Ovary (tissue), 9 donors: Measurements from ENCODE around the gene TBX20. TPM values are rescaled to one million over a fixed set of nuclear protein-coding genes. Genes with fewer than 3 reads are reported as not detected.

Experiments
- DNase-seq, 5 donors: peaks; one replicate each; pipeline ENCODE4 v3.0.0-alpha.2; 2019 to 2020
- H3K27ac ChIP-seq, 2 donors: fragments of 200-600 bp; one replicate each; pipeline versions ENCODE4 v1.5.1 to v1.8.0; 2019 to 2022
- H3K27me3 ChIP-seq: fragments of 200-600 bp; one replicate; pipeline ENCODE4 v1.8.0; 2022
- H3K36me3 ChIP-seq: fragments of 200-600 bp; sonication (generic); one replicate; pipeline ENCODE4 v1.5.1; 2019
- H3K4me1 ChIP-seq: one replicate; pipeline ENCODE4 v1.8.1; 2013; ENCODE audit warnings: mild to moderate bottlenecking, moderate library complexity; ENCODE audit not compliant: insufficient read depth
- H3K4me3 ChIP-seq: fragments of 200-600 bp; sonication (generic); one replicate; pipeline ENCODE4 v1.5.1; 2017
- H3K9me3 ChIP-seq, 2 donors: fragments of 200-600 bp in 1 of 2; sonication (generic) in 1 of 2; one replicate each; pipeline versions ENCODE4 v1.5.1 to v1.8.1; 2013 to 2019; ENCODE audit warnings: mild to moderate bottlenecking in 1 of 2, moderate library complexity in 1 of 2
- CTCF ChIP-seq, 3 donors: fragments of 450-650 bp in 2 of 3; fragments of 200-600 bp in 1 of 3; IDR thresholded peaks; one replicate each; pipeline versions ENCODE4 v1.5.1 to v1.8.0; 2016 to 2022; ENCODE audit warnings: antibody characterized with exemption in 3 of 3, mild to moderate bottlenecking in 1 of 3
- EP300 ChIP-seq: sonication (generic); formaldehyde crosslinking; IDR thresholded peaks from one replicate; pipeline ENCODE4 v1.6.1; 2017; ENCODE audit warnings: antibody characterized with exemption
- POLR2A ChIP-seq: fragments of 450-650 bp; IDR thresholded peaks from one replicate; pipeline ENCODE4 v1.6.1; 2017; ENCODE audit warnings: antibody characterized with exemption, mild to moderate bottlenecking, moderate library complexity
- WGBS, 3 donors: extraction: QIAGEN DNeasy Blood & Tissue Kit in 1 of 3; methylation state at CpG; one replicate each; pipeline versions ENCODE4 v1.1.5 to v1.1.7; 2013 to 2017; 5-methylcytosine and 5-hydroxymethylcytosine counted together
- intact Hi-C, 4 donors: fragments of 100-400 bp; cut with DNase I; formaldehyde crosslinking; loops; one replicate each; pipeline versions ENCODE4 v1.11.0 to v1.15.1; 2022 to 2023
- polyA plus RNA-seq, 2 donors: library from polyadenylated mRNA; stranded (reverse); fragments of 200-250 nt in 1 of 2; fragments of 350-450 nt in 1 of 2; fragmentation: Illumina TruSeq in 1 of 2; extraction: RNeasy Lipid Tissue Mini Kit (QIAGEN cat#74804) in 1 of 2; gene quantifications; one replicate each; pipeline ENCODE4 v1.2.3, GENCODE V29; 2013 to 2014
- total RNA-seq, 7 donors: library from RNA; depleted of rRNA in 2 of 7; stranded (reverse); fragments of >200 nt in 2 of 7; fragmentation: NEBNext Ultra II Directional in 3 of 7; extraction: Animal tissue kit (Norgen Biotek cat#: 25700) in 3 of 7; gene quantifications; one replicate each; pipeline versions ENCODE4 v1.1.0 to v1.2.4, GENCODE V29; 2016 to 2023
- donor health status: DM: no; HTN: no; CAD: no; lungs with moderate emphysema.
- donor health status: DM: no; HTN: no; CAD: no.
- donor health status: Bipolar disorder and iron deficiency.
- donor health status: DM: yes; HTN: yes; CAD: no.
- donor health status: DM: no; HTN: no; CAD: no.
- donor health status: DM: yes; HTN: yes; CAD: no.

TBX20 gene
- total and polyA plus RNA-seq, 9 donors: 0.23 TPM; not detected in 8

DNA sequence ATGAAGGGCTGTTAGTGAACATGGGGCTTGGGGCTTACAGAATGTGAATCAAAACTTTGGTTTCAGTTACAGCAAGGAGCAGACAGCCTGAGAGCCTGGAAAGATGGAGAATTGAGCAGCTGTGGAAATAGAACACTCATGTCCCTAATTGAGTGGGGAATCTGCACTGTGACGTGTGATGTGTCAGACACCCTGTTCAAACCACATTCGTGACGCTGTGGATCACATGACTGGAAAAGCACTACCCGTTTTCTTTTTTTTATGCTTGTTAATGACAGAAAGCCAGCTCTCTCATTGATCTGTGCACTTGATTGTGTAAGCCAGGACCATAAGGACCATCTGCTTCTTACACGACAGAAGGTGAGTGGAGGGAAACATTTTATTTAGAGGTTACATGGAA, 15.1 kb upstream of the TBX20 start:
- DNase-seq: no peak
- no peak overlapping the region for H3K27ac ChIP-seq
- H3K36me3 ChIP-seq: no peaks in the 10 kb centered on the region
- no peak overlapping the region for H3K4me3 ChIP-seq
- TF ChIP-seq POLR2A: no peak
- TF ChIP-seq EP300: no peak
- no peak for TF ChIP-seq CTCF (IDR thresholded peaks at IDR 0.05)
- no peaks in the 10 kb centered on the region for H3K9me3 ChIP-seq
- no peaks in the 10 kb centered on the region for H3K4me1 ChIP-seq
- H3K27me3 ChIP-seq: no peaks in the 10 kb centered on the region
- WGBS, 3 donors: 69 to 74% (median 73%) methylated on average over 5 of the region's 5 CpGs
- intact Hi-C loops: no loop called here

GRCh38 chr7:35267411-35267810, 13.5 kb upstream of the TBX20 start:
- no peaks in the 10 kb centered on the region for H3K36me3 ChIP-seq
- TF ChIP-seq EP300 (no peak), POLR2A (no peak), CTCF (IDR thresholded peaks at IDR 0.05) (no peak)
- no peak overlapping the region for H3K27ac ChIP-seq
- H3K4me3 ChIP-seq: no peak overlapping the region
- DNase-seq: no peak
- no peaks in the 10 kb centered on the region for H3K27me3 ChIP-seq
- H3K9me3 ChIP-seq: no peaks in the 10 kb centered on the region
- H3K4me1 ChIP-seq: no peaks in the 10 kb centered on the region
- intact Hi-C loops: no loop called here

DNA sequence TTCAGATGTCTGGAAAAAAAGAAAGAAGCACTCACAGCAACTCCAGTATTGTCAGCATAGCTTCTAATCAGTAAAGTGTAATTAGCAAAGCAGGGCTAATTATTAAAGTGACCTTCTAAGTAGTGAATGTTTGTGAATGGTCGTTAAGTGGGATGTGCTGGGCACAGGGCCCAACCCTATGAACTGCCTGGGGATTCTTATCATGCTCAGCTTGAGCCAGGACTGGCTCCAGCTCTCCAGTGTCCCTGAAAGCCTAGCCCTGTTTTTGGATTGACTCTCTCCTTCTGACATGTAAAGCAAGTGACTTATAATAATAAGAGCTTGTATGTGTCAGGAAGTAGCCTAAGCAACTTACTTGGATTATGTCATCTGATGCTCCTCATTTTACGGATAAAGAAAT, 9.5 kb upstream of the TBX20 start:
- DNase-seq: no peak
- Histone ChIP-seq H3K4me1 (no peaks in the 10 kb centered on the region), H3K36me3 (no peaks in the 10 kb centered on the region), H3K4me3 (no peak overlapping the region), H3K27me3 (no peaks in the 10 kb centered on the region), H3K9me3 (peaks cover 0 to 4% of the 10 kb centered on the region in 2 donors), H3K27ac (no peak overlapping the region)
- TF ChIP-seq CTCF (IDR thresholded peaks at IDR 0.05) (no peak), POLR2A (no peak), EP300 (no peak)
- intact Hi-C loops: no loop called here
- WGBS, 3 donors: 33 to 39% (median 37%) methylated on average over 2 of the region's 2 CpGs

GRCh38 chr7:35261476-35262285, 7.8 kb upstream of the TBX20 start:
- intact Hi-C loops: no loop called here
- no peak overlapping the region for H3K4me3 ChIP-seq
- DNase-seq: no peak
- H3K27me3 ChIP-seq: no peaks in the 10 kb centered on the region
- no peak for TF ChIP-seq EP300
- no peak for TF ChIP-seq CTCF (IDR thresholded peaks at IDR 0.05)
- TF ChIP-seq POLR2A: no peak
- peaks cover 3% of the 10 kb centered on the region for H3K4me1 ChIP-seq
- WGBS, 3 donors: 6 to 10% (median 8%) methylated on average over 23 to 56 of the region's 56 CpGs
- peaks cover 0 to 4% of the 10 kb centered on the region in 2 donors for H3K9me3 ChIP-seq
- H3K27ac ChIP-seq: no peak overlapping the region
- no peaks in the 10 kb centered on the region for H3K36me3 ChIP-seq
